DOHH2 (cell line): Measurements from ENCODE around the gene ARHGDIA.
A peak's percentile ranks its signal among the peaks of the same experiment; 100 is the strongest.

Source experiments
- H3F3A ChIP-seq: fragments of 200-600 bp; sonication (generic), shearing (Covaris generic); 2 replicates; pipeline ENCODE4 v1.6.0; 2016; ENCODE audit warnings: antibody characterized with exemption, mild to moderate bottlenecking; ENCODE audit not compliant: control insufficient read depth, insufficient read depth
- H3K27ac ChIP-seq: fragments of 200-600 bp; sonication (generic); 2 replicates; pipeline ENCODE4 v1.5.1; 2014; ENCODE audit warnings: low read depth, mild to moderate bottlenecking, low read length, moderate library complexity
- H3K27me3 ChIP-seq: fragments of 200-600 bp; sonication (generic); 2 replicates; pipeline ENCODE4 v1.6.1; 2014; ENCODE audit warnings: mild to moderate bottlenecking, low read length, mixed read lengths; ENCODE audit not compliant: control insufficient read depth
- H3K36me3 ChIP-seq: fragments of 200-600 bp; sonication (generic); 2 replicates; pipeline ENCODE4 v1.6.1; 2014; ENCODE audit warnings: mild to moderate bottlenecking, low read length, moderate library complexity, mixed read lengths; ENCODE audit not compliant: control insufficient read depth
- H3K4me1 ChIP-seq: fragments of 200-600 bp; sonication (generic); 2 replicates; pipeline ENCODE4 v1.6.1; 2014; ENCODE audit warnings: mild to moderate bottlenecking, low read length, mixed read lengths; ENCODE audit not compliant: control insufficient read depth
- H3K4me2 ChIP-seq: fragments of 200-600 bp; sonication (generic); 2 replicates; pipeline ENCODE4 v1.6.0; 2014; ENCODE audit warnings: mild to moderate bottlenecking, low read length, moderate library complexity
- H3K4me3 ChIP-seq: fragments of 200-600 bp; sonication (generic); 2 replicates; pipeline ENCODE4 v1.5.1; 2014; ENCODE audit warnings: mild to moderate bottlenecking, low read length, mixed read lengths
- H3K79me2 ChIP-seq: fragments of 200-600 bp; sonication (generic); 2 replicates; pipeline ENCODE4 v1.6.1; 2014; ENCODE audit warnings: mild to moderate bottlenecking, low read length, mixed read lengths; ENCODE audit not compliant: control insufficient read depth
- H3K9me2 ChIP-seq: fragments of 200-600 bp; sonication (generic); replicated peaks from 2 replicates; pipeline ENCODE4 v1.6.1; 2014; ENCODE audit warnings: mild to moderate bottlenecking, low read length, mixed read lengths; ENCODE audit not compliant: control insufficient read depth
- H3K9me3 ChIP-seq: fragments of 200-600 bp; sonication (generic); 2 replicates; pipeline ENCODE4 v1.6.1; 2014; ENCODE audit warnings: antibody characterized with exemption, low read length, mixed read lengths; ENCODE audit not compliant: control insufficient read depth, insufficient read depth
- H4K20me1 ChIP-seq: fragments of 200-600 bp; sonication (generic); 2 replicates; pipeline ENCODE4 v1.6.0; 2014; ENCODE audit warnings: low read depth, mild to moderate bottlenecking, antibody characterized with exemption, low read length, moderate library complexity; ENCODE audit not compliant: control insufficient read depth, insufficient read depth
- CTCF ChIP-seq: fragments of 200-600 bp; sonication (generic); IDR thresholded peaks from one replicate; pipeline ENCODE4 v1.5.1; 2014; ENCODE audit warnings: antibody characterized with exemption, mild to moderate bottlenecking, low read depth, low read length; ENCODE audit not compliant: poor library complexity, severe bottlenecking
- EZH2phosphoT487 ChIP-seq: fragments of 200-600 bp; sonication (generic); IDR thresholded peaks from 2 replicates; pipeline ENCODE4 v1.6.1; 2017; ENCODE audit warnings: borderline replicate concordance, mild to moderate bottlenecking, antibody characterized with exemption, low read length, moderate library complexity, mixed read lengths

The ARHGDIA gene

GRCh38 chr17:81911277-81911961, 40.3 kb upstream of the ARHGDIA start, which contains the start of gene PCYT2:
Gene PCYT2 (minus strand): TSS chr17:81911399. CDS start chr17:81911355, 44 bp downstream.
- Histone ChIP-seq H3K9me3 (no peaks in the 10 kb centered on the region), H3K9me2 (no peaks in the 10 kb centered on the region), H3K27ac (peak within 1 kb of the TSS; percentile 52), H4K20me1 (peaks cover 16% of the 10 kb centered on the region; the same call in 1 of the 2 replicates), H3F3A (peaks cover 10% of the 10 kb centered on the region), H3K4me2 (peak within 1 kb of the TSS; percentile 93), H3K36me3 (peaks cover 82% of the 10 kb centered on the region), H3K79me2 (peaks cover 32% of the 10 kb centered on the region), H3K27me3 (no peaks in the 10 kb centered on the region), H3K4me1 (peaks cover 18% of the 10 kb centered on the region), H3K4me3 (peak within 1 kb of the TSS; percentile 98)
- TF ChIP-seq CTCF, result peak; percentile 51
- no peak for TF ChIP-seq EZH2phosphoT487

- Histone ChIP-seq H3K27ac (peak overlapping the region; percentile 52), H3K27me3 (no peaks in the 10 kb centered on the region), H3K4me2 (peak overlapping the region; percentile 93), H3K9me2 (no peaks in the 10 kb centered on the region), H3K4me3 (peak overlapping the region; percentile 98), H3K4me1 (peaks cover 17% of the 10 kb centered on the region), H4K20me1 (peaks cover 15% of the 10 kb centered on the region; the same call in 1 of the 2 replicates), H3F3A (peaks cover 10% of the 10 kb centered on the region), H3K9me3 (no peaks in the 10 kb centered on the region), H3K36me3 (peaks cover 79% of the 10 kb centered on the region), H3K79me2 (peaks cover 26% of the 10 kb centered on the region)
- TF ChIP-seq CTCF, result no peak
- TF ChIP-seq EZH2phosphoT487, result no peak
Measured at GRCh38 chr17:81910840-81911276, 39.7 kb upstream of the ARHGDIA start.

GRCh38 chr17:81909966-81910839, 39.1 kb upstream of the ARHGDIA start:
- H3K9me2 ChIP-seq, result no peaks in the 10 kb centered on the region
- peaks cover 75% of the 10 kb centered on the region for H3K36me3 ChIP-seq
- peaks cover 17% of the 10 kb centered on the region for H3K4me1 ChIP-seq
- H3K4me3 ChIP-seq, result peak overlapping the region; percentile 98
- peaks cover 20% of the 10 kb centered on the region for H3K79me2 ChIP-seq
- peak overlapping the region; percentile 52 for H3K27ac ChIP-seq
- H4K20me1 ChIP-seq, result peaks cover 9% of the 10 kb centered on the region; the same call in 1 of the 2 replicates
- H3K4me2 ChIP-seq, result peak overlapping the region; percentile 93
- TF ChIP-seq CTCF (no peak), EZH2phosphoT487 (no peak)
- no peaks in the 10 kb centered on the region for H3K27me3 ChIP-seq
- H3K9me3 ChIP-seq, result no peaks in the 10 kb centered on the region
- H3F3A ChIP-seq, result peaks cover 10% of the 10 kb centered on the region
